NCI-H526 treated with DMSO at 0.1 percent for 48 hours (cell line): ENCODE measurements around the gene RNF181.
"Not testable (repeated sequence)": the region's sequence is repeated elsewhere in the genome, so short reads cannot be mapped to it uniquely, and the experiment has no call there.

Experiments
- DNase-seq: peaks from one replicate; lab custom pipeline; 2025; lab: John Stamatoyannopoulos, UW

RNF181 gene

GRCh38 chr2:85577386-85578242 is 17.9 kb upstream of the RNF181 start, which contains the start of gene VAMP8:
Gene VAMP8 (plus strand): TSS chr2:85577586. CDS start chr2:85577647, 61 bp downstream.
- peak; percentile 63 for DNase-seq

GRCh38 chr2:85578243-85579180 is 17.0 kb upstream of the RNF181 start:
- no peak for DNase-seq

- DNase-seq, result no peak
Measured at GRCh38 chr2:85579266-85579935, 16.1 kb upstream of the RNF181 start.

GRCh38 chr2:85580206-85580605 is 15.3 kb upstream of the RNF181 start:
- no peak for DNase-seq

GRCh38 chr2:85582492-85582891 is 13.1 kb upstream of the RNF181 start:
- no peak for DNase-seq

GRCh38 chr2:85583667-85584353 is 11.7 kb upstream of the RNF181 start:
- no peak for DNase-seq

GRCh38 chr2:85584354-85584856 is 11.1 kb upstream of the RNF181 start, which contains the start of gene VAMP5:
Gene VAMP5 (plus strand): TSS chr2:85584431. CDS start chr2:85584491, 60 bp downstream.
- no peak for DNase-seq

- DNase-seq, result no peak
Measured at GRCh38 chr2:85584857-85585780, 10.4 kb upstream of the RNF181 start.

- no peak for DNase-seq
Measured at GRCh38 chr2:85585781-85586105, 9.8 kb upstream of the RNF181 start.

- no peak for DNase-seq
Measured at GRCh38 chr2:85588236-85588635, 7.3 kb upstream of the RNF181 start.

- no peak for DNase-seq
Measured at GRCh38 chr2:85588645-85589044, 6.9 kb upstream of the RNF181 start.

- DNase-seq, result no peak
Measured at GRCh38 chr2:85589181-85589580, 6.4 kb upstream of the RNF181 start.

GRCh38 chr2:85589982-85590791 is 5.4 kb upstream of the RNF181 start:
- no peak for DNase-seq

GRCh38 chr2:85590950-85591349 is 4.6 kb upstream of the RNF181 start:
- no peak for DNase-seq

GRCh38 chr2:85591563-85591962 is 4.0 kb upstream of the RNF181 start:
- no peak for DNase-seq

GRCh38 chr2:85592299-85592698 is 3.2 kb upstream of the RNF181 start:
- DNase-seq, result not testable (repeated sequence)

GRCh38 chr2:85593023-85593422 is 2.5 kb upstream of the RNF181 start:
- DNase-seq, result no peak

- no peak for DNase-seq
Measured at GRCh38 chr2:85594715-85595300, 737 bp upstream of the RNF181 start.

- no peak for DNase-seq
Measured at GRCh38 chr2:85596026-85596333, 435 bp downstream of the RNF181 start.
